Mesendoderm (in vitro differentiated cells): Measurements from ENCODE around the gene PDK4.

ENCODE experiments used
- DNase-seq: peaks from one replicate; pipeline ENCODE4 v3.0.0; 2013
- H2AK5ac ChIP-seq: 2 replicates; pipeline ENCODE4 v1.6.1; 2013; ENCODE audit warnings: low read length, inconsistent platforms
- H2BK120ac ChIP-seq: 2 replicates; pipeline ENCODE4 v1.6.1; 2013; ENCODE audit warnings: low read depth, mild to moderate bottlenecking, low read length, moderate library complexity, mixed read lengths
- H2BK15ac ChIP-seq: replicated peaks from 2 replicates; pipeline ENCODE4 v1.6.1; 2013; ENCODE audit warnings: low read depth, mild to moderate bottlenecking, moderate library complexity
- H2BK5ac ChIP-seq: 2 replicates; pipeline ENCODE4 v1.6.1; 2013; ENCODE audit warnings: low read length, inconsistent platforms
- H3K18ac ChIP-seq: 2 replicates; pipeline ENCODE4 v1.6.1; 2013; ENCODE audit warnings: mild to moderate bottlenecking, low read length, mixed read lengths
- H3K23ac ChIP-seq: one replicate; pipeline ENCODE4 v1.6.1; 2013; ENCODE audit warnings: low read length
- H3K27ac ChIP-seq: 2 replicates; pipeline ENCODE4 v1.5.1; 2013; ENCODE audit warnings: low read depth, mild to moderate bottlenecking, inconsistent platforms, low read length, moderate library complexity
- H3K27me3 ChIP-seq: 2 replicates; pipeline ENCODE4 v1.6.1; 2013; ENCODE audit warnings: low read length, control low read depth, mild to moderate bottlenecking, inconsistent platforms; ENCODE audit not compliant: insufficient read depth, poor library complexity
- H3K36me3 ChIP-seq: 2 replicates; pipeline ENCODE4 v1.6.1; 2013; ENCODE audit warnings: low read length, inconsistent platforms; ENCODE audit not compliant: control insufficient read depth, insufficient read depth
- H3K4ac ChIP-seq: one replicate; pipeline ENCODE4 v1.6.1; 2013; ENCODE audit warnings: low read depth, mild to moderate bottlenecking, low read length, moderate library complexity
- H3K4me1 ChIP-seq: 2 replicates; pipeline ENCODE4 v1.6.1; 2013; ENCODE audit warnings: low read depth, low read length, inconsistent platforms; ENCODE audit not compliant: control insufficient read depth
- H3K4me2 ChIP-seq: 2 replicates; pipeline ENCODE4 v1.6.1; 2013; ENCODE audit warnings: low read length
- H3K4me3 ChIP-seq: 2 replicates; pipeline ENCODE4 v1.5.1; 2013; ENCODE audit warnings: mild to moderate bottlenecking, low read length
- H3K56ac ChIP-seq: one replicate; pipeline ENCODE4 v1.6.1; 2013; ENCODE audit warnings: low read length
- H3K79me1 ChIP-seq: 2 replicates; pipeline ENCODE4 v1.6.1; 2013; ENCODE audit warnings: low read length, inconsistent platforms
- H3K79me2 ChIP-seq: 2 replicates; pipeline ENCODE4 v1.6.1; 2013; ENCODE audit warnings: mild to moderate bottlenecking, low read length; ENCODE audit not compliant: control insufficient read depth, insufficient read depth
- H3K9ac ChIP-seq: 2 replicates; pipeline ENCODE4 v1.6.1; 2013; ENCODE audit warnings: low read length, inconsistent platforms
- H4K5ac ChIP-seq: one replicate; pipeline ENCODE4 v1.6.1; 2013; ENCODE audit warnings: low read length
- H4K8ac ChIP-seq: one replicate; pipeline ENCODE4 v1.6.1; 2013; ENCODE audit warnings: low read depth, mild to moderate bottlenecking, control low read depth, low read length, moderate library complexity
- WGBS: extraction: QIAGEN DNeasy Blood & Tissue Kit; methylation state at CpG from one replicate; pipeline ENCODE4 v1.1.7; 2013; ENCODE audit warnings: low lambda C conversion rate, missing lambda C conversion rate; ENCODE audit not compliant: insufficient coverage; ENCODE audit errors: extremely low coverage; 5-methylcytosine and 5-hydroxymethylcytosine counted together

Gene PDK4

DNA sequence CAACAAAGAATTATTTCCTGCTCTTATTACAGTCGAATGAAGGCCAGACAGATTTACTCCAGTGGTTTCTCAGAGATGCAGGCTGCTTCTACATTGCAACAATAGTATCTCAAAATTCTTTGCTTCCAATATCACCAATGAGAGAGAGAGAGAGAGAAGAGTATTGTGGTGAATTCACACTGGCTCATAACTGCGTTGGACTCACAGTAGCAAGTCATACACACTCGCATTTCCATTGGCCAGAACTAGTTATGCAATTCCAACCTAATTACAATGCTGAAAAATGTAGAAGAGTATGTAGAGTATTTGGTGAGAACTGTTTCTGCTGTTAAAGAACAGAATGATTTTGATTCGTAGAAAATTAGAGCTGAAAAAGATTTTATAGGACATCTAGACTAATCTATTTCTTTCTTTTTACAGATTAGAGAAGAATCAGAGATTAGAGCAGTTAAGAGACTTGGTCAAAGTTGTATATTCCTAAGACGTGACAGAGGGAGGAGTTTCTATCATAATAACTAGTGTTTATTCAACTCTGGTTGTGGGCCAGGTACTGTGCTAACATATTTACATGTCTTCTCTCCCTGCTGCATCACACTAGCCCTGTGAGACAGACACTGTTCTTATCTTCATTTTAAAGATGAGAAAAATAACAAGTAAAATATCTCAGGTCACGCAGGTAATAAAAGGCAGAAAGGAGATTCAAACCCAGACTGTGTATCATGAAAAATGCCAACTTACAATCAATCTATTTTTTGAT lies 34.6 kb upstream of the PDK4 start:
- no CpG with 5 or more reads among the region's 6 CpGs for WGBS
- H2BK15ac ChIP-seq: no peak overlapping the region
- H3K27me3 ChIP-seq: no peaks in the 10 kb centered on the region
- H3K9ac ChIP-seq: no peak overlapping the region
- H2BK120ac ChIP-seq: no peak overlapping the region
- no peak overlapping the region for H3K4me2 ChIP-seq
- H3K18ac ChIP-seq: no peak overlapping the region
- no peak overlapping the region for H3K4ac ChIP-seq
- DNase-seq: no peak
- H4K8ac ChIP-seq: no peak overlapping the region
- no peaks in the 10 kb centered on the region for H3K36me3 ChIP-seq
- H3K79me1 ChIP-seq: no peaks in the 10 kb centered on the region
- H3K79me2 ChIP-seq: no peaks in the 10 kb centered on the region
- H3K27ac ChIP-seq: no peak overlapping the region
- no peak overlapping the region for H3K4me3 ChIP-seq
- no peak overlapping the region for H2AK5ac ChIP-seq
- no peak overlapping the region for H2BK5ac ChIP-seq
- H3K23ac ChIP-seq: no peak overlapping the region
- H3K4me1 ChIP-seq: no peaks in the 10 kb centered on the region
- no peak overlapping the region for H4K5ac ChIP-seq
- no peak overlapping the region for H3K56ac ChIP-seq

DNA sequence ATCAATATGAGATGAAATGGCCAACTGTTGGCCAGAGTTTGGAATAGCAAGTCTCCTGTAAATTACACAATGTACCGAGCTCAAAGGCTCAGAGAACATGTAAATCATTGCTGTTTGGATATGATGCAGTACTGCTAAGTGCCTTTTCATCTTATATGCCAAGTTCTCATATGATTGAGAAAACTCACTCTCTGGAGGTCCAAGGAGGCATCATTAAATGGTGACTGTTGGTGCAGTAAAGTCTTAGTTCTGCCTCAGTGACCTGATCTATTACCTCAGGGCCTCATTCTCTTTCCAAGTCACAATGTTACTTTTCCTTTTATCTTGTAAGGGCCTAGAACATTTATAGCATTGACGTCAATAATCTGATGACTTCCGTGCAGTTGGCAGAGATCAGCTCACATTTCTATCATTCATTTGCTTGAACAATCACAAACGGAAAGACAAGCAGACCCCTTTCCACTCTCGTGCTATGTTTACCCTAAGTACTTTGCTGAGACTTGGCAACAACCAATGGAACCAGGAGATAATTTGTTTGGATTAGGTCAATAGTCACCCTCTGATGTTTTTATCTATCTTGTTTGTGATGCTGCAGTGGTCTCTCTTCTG lies 32.6 kb upstream of the PDK4 start:
- Histone ChIP-seq H3K79me1 (no peaks in the 10 kb centered on the region), H2AK5ac (no peak overlapping the region), H4K5ac (no peak overlapping the region), H2BK5ac (no peak overlapping the region), H3K4me1 (no peaks in the 10 kb centered on the region), H4K8ac (no peak overlapping the region), H3K4ac (no peak overlapping the region), H2BK15ac (no peak overlapping the region), H3K27me3 (no peaks in the 10 kb centered on the region), H3K79me2 (no peaks in the 10 kb centered on the region), H3K56ac (no peak overlapping the region), H3K4me2 (no peak overlapping the region), H3K18ac (no peak overlapping the region), H2BK120ac (no peak overlapping the region), H3K4me3 (no peak overlapping the region), H3K27ac (no peak overlapping the region), H3K23ac (no peak overlapping the region), H3K36me3 (no peaks in the 10 kb centered on the region), H3K9ac (no peak overlapping the region)
- no peak for DNase-seq
- no CpG with 5 or more reads among the region's 5 CpGs for whole genome bisulfite sequencing

DNA sequence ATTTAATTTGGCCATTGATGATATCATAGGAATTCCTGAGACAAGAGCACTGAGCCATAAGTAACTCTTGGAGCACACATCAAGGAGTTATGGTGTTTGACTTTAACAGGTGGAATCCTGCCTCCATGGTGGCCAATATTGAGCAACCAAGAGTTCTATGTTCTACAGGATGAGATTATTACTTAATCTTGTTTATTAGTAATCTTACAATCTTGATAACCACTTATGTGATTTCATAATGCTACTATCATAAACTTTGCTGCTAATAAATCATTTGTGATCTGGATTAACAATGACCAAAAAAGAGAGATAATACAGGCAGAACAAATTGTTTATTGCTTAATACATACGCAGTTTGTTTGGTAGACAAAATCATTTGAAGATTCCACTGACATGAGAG lies 27.5 kb upstream of the PDK4 start:
- no peak overlapping the region for H2BK15ac ChIP-seq
- no peaks in the 10 kb centered on the region for H3K79me2 ChIP-seq
- H3K79me1 ChIP-seq: no peaks in the 10 kb centered on the region
- H2BK5ac ChIP-seq: no peak overlapping the region
- H3K27me3 ChIP-seq: no peaks in the 10 kb centered on the region
- no peak overlapping the region for H3K4me2 ChIP-seq
- no peak overlapping the region for H3K23ac ChIP-seq
- no CpG with 5 or more reads among the region's 1 CpG for WGBS
- H4K8ac ChIP-seq: no peak overlapping the region
- H3K27ac ChIP-seq: no peak overlapping the region
- H3K36me3 ChIP-seq: no peaks in the 10 kb centered on the region
- H3K4me1 ChIP-seq: no peaks in the 10 kb centered on the region
- no peak overlapping the region for H4K5ac ChIP-seq
- H3K18ac ChIP-seq: no peak overlapping the region
- H2BK120ac ChIP-seq: no peak overlapping the region
- no peak overlapping the region for H3K4ac ChIP-seq
- H3K9ac ChIP-seq: no peak overlapping the region
- H3K4me3 ChIP-seq: no peak overlapping the region
- no peak for DNase-seq
- no peak overlapping the region for H2AK5ac ChIP-seq
- H3K56ac ChIP-seq: no peak overlapping the region

DNA sequence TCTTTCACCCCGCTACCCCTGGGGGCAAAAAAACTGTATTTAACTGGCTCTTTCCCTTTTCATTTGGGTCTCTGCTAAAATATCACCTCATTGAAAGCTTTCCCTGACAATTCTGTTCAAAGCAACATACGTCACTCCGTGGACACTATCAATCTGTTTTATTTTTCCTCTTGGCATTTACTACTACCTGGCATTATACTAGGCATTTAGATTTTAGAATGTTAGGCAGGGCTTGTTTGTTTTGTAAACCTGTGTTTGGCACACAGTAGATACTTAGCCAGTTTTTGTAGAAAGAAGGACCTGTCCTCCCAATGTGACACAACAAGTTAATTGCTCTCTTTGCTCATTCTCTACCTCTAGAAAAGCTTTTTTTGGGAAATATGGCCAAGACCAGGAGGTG lies 26.5 kb upstream of the PDK4 start:
- Histone ChIP-seq H2AK5ac (no peak overlapping the region), H3K23ac (no peak overlapping the region), H3K4ac (no peak overlapping the region), H4K5ac (no peak overlapping the region), H3K18ac (no peak overlapping the region), H3K79me2 (no peaks in the 10 kb centered on the region), H3K9ac (no peak overlapping the region), H3K27ac (no peak overlapping the region), H3K27me3 (no peaks in the 10 kb centered on the region), H2BK5ac (no peak overlapping the region), H3K4me2 (no peak overlapping the region), H3K56ac (no peak overlapping the region), H3K79me1 (no peaks in the 10 kb centered on the region), H3K36me3 (no peaks in the 10 kb centered on the region), H2BK15ac (no peak overlapping the region), H2BK120ac (no peak overlapping the region), H4K8ac (no peak overlapping the region), H3K4me3 (no peak overlapping the region), H3K4me1 (no peaks in the 10 kb centered on the region)
- DNase-seq: no peak
- WGBS: no CpG with 5 or more reads among the region's 3 CpGs

DNA sequence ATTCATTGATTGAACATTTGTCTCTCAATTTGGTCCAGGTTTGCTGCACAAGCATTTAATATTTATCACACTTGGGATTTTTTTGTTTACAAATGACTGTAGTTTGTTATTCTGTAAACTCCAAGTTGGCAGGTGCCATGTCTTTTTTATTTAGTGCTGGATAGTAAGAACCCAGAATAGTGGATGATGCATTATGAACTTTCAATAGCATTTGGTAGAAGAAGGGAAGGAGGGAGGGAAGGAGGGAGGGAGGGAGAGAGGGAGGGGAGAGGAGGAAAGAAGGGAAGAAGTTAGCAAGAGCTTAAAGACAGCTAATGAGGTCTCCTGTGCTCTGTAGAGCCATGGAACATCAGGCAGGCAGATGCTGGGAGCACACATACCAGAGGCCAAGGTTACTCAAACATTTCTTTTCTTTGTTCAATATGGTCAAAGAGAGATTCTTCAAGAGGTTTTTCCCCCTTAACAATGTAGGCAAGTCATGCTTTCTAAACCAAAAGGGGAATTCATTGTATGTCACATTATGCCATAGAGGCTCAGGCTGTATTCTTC lies 25.8 kb upstream of the PDK4 start:
- no peak overlapping the region for H3K56ac ChIP-seq
- no peak overlapping the region for H3K18ac ChIP-seq
- H2BK120ac ChIP-seq: no peak overlapping the region
- H3K79me2 ChIP-seq: no peaks in the 10 kb centered on the region
- no peak overlapping the region for H3K23ac ChIP-seq
- no peak overlapping the region for H3K4me3 ChIP-seq
- no peaks in the 10 kb centered on the region for H3K4me1 ChIP-seq
- H3K36me3 ChIP-seq: no peaks in the 10 kb centered on the region
- H3K27me3 ChIP-seq: no peaks in the 10 kb centered on the region
- no peak overlapping the region for H3K9ac ChIP-seq
- H2BK5ac ChIP-seq: no peak overlapping the region
- no peak overlapping the region for H4K8ac ChIP-seq
- no peak overlapping the region for H3K27ac ChIP-seq
- H3K79me1 ChIP-seq: no peaks in the 10 kb centered on the region
- no peak overlapping the region for H3K4ac ChIP-seq
- H2BK15ac ChIP-seq: no peak overlapping the region
- no peak for DNase-seq
- no peak overlapping the region for H3K4me2 ChIP-seq
- no peak overlapping the region for H4K5ac ChIP-seq
- H2AK5ac ChIP-seq: no peak overlapping the region
